Stimulated activated CD8-positive, alpha-beta memory T cell treated with anti-CD3 and anti-CD28 coated beads, Interleukin-15, amount 100 ng/mL, for 4 hours (primary cell): ENCODE measurements around the gene OR2AT4.
"Not testable (repeated sequence)": the region's sequence is repeated elsewhere in the genome, so short reads cannot be mapped to it uniquely, and the experiment has no call there.

Experiments
- DNase-seq, 2 donors: peaks; one replicate each; pipeline ENCODE4 v3.0.0-alpha.2; 2020; ENCODE audit warnings: low read depth in 2 of 2

Gene OR2AT4

GRCh38 chr11:75096456-75097172 lies at the start of gene OR2AT4:
Gene OR2AT4 (minus strand): TSS chr11:75096876.
- no peak for DNase-seq

GRCh38 chr11:75145972-75146519 lies 49.4 kb upstream of the OR2AT4 start:
- no peak for DNase-seq

- DNase-seq: no peak
Measured at GRCh38 chr11:75145196-75145971, 48.7 kb upstream of the OR2AT4 start.

GRCh38 chr11:75144716-75145014 lies 48.0 kb upstream of the OR2AT4 start:
- no peak for DNase-seq

- no peak for DNase-seq
Measured at GRCh38 chr11:75143420-75143731, 46.7 kb upstream of the OR2AT4 start.

GRCh38 chr11:75142714-75143419 lies 46.2 kb upstream of the OR2AT4 start:
- DNase-seq: peak; percentile 55 to 69

GRCh38 chr11:75141166-75141565 lies 44.5 kb upstream of the OR2AT4 start:
- DNase-seq: no peak

- peak; percentile 48 to 56 for DNase-seq
Measured at GRCh38 chr11:75140269-75141138, 43.8 kb upstream of the OR2AT4 start.

GRCh38 chr11:75135651-75136050 lies 39.0 kb upstream of the OR2AT4 start:
- DNase-seq: no peak

GRCh38 chr11:75135021-75135650 lies 38.5 kb upstream of the OR2AT4 start:
- DNase-seq: no peak

GRCh38 chr11:75133976-75134375 lies 37.3 kb upstream of the OR2AT4 start:
- DNase-seq: no peak

- no peak for DNase-seq
Measured at GRCh38 chr11:75132080-75132479, 35.4 kb upstream of the OR2AT4 start.

GRCh38 chr11:75126564-75126963 lies 29.9 kb upstream of the OR2AT4 start:
- no peak for DNase-seq

GRCh38 chr11:75118577-75118976 lies 21.9 kb upstream of the OR2AT4 start:
- no peak for DNase-seq

GRCh38 chr11:75114465-75114864 lies 17.8 kb upstream of the OR2AT4 start:
- no peak for DNase-seq

- no peak for DNase-seq
Measured at GRCh38 chr11:75113030-75113429, 16.4 kb upstream of the OR2AT4 start.

GRCh38 chr11:75112200-75112599 lies 15.5 kb upstream of the OR2AT4 start:
- DNase-seq: no peak

GRCh38 chr11:75107187-75107586 lies 10.5 kb upstream of the OR2AT4 start:
- no peak for DNase-seq

GRCh38 chr11:75105967-75106681 lies 9.4 kb upstream of the OR2AT4 start:
- not testable (repeated sequence) for DNase-seq

GRCh38 chr11:75105462-75105925 lies 8.8 kb upstream of the OR2AT4 start:
- no peak for DNase-seq
